HT-29 (cell line): ENCODE results near the gene TNNT3. TPM values are rescaled to one million over a fixed set of nuclear protein-coding genes. Genes with fewer than 3 reads are reported as not detected.

Experiments used
- DNase-seq: peaks from one replicate; pipeline ENCODE4 v3.0.0-alpha.2; 2015; ENCODE audit warnings: low spot score
- total RNA-seq: library from RNA; depleted of rRNA; stranded (reverse); fragments of >200 nt; shearing (Covaris generic); gene quantifications from 2 replicates; pipeline ENCODE4 v1.2.3, GENCODE V29; 2014

The TNNT3 gene
- total RNA-seq, 1 experiment from 2014 or later = not detected

- DNase-seq = no peak
These were observed 3.1 kb downstream of the TNNT3 start for GRCh38 chr11:1922481-1923081.

DNA sequence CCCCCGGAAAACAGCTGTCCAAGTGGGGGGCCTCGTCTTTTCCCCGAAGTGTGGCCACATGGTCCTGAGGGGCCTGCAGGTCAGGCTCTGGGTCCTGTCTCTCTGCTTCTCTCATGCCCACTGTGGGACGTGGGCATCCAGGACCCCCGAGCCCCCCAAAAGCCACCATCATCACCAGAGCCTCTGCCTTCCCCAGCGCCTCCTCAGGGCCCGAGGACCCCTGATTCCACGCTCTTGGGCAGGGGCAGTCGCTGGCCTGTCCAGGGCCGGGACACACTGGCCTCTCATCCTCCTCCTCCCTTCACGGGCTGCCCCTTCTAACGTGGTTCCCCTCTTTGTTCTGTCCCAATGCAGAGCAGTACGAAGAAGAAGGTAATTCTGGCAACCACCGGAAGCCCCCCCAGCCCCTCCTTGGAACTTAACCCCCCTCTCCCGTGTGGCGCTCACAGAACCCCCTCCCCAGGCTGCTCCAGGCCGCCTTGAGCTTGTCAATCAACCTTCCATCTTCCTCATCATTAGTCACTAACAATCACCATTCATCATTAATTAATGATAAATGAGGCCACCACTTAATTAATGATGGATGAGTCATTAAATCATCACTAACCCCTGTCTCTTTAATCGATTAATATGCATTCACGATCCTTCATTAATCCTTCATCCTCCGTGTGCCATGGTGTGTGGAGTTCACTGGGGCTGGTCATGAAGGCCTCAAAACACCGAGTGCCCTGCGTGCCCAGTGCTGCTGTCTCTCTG, 3.9 kb downstream of the TNNT3 start:
- no peak for DNase-seq

DNA sequence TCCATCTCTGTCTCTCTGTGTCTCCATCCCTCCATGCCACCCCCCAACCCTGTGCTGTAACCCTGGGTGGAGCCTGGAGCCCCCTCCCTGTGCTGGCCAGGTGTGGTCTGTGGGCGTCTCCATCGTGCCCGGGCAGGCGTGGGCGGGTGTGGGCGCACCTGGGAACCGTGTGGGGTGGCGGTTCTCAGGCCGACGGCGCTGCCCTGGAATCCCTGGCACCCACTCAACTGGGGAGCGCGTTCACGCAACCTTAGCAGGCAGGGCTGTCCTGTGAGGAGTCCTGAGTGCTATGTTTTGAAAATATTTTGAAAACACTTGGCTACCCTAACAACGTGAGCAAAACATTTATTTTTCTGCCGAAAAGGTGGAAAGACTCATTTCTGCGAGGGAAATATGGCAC, 4.7 kb downstream of the TNNT3 start:
- DNase-seq = no peak

DNA sequence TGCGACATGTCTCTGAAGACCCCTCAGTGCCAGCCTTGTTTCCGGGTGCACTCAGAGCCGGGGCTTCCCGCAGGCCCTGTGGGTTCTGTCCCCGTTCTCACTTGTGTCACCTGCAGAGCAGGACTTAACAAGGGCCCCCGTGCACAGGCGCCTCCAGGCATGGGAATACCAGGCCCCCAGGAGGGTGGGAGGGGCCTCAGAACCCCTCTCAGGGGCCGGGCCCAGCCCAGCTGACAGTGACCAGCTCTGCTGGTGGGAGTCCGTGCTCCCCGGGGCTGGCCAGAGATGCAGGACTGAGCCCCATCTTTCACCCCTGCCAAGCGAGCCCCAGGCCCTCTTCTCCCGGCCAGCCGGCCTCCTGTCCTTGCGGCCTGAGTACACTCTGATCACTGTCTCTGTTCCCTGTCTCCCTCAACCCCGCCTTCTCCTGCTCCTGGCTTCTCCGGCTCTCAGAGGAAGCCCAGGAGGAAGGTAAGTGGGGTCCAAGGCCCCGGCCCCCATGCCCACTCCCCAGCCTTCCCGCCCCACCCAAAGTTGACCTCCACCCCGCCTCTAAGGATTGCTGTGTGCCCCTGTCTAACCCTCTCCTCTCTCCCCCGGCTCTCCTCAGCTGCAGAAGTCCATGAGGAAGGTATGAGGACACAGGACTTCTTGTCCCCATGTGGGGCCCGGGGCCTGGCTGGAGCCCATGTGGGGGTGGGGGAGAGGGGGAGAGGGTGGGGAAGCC, 5.3 kb downstream of the TNNT3 start:
- no peak for DNase-seq

GRCh38 chr11:1925373-1926155, 6.1 kb downstream of the TNNT3 start:
- no peak for DNase-seq

GRCh38 chr11:1926156-1927025, 6.9 kb downstream of the TNNT3 start:
- no peak for DNase-seq

- DNase-seq = no peak
These were observed 7.7 kb downstream of the TNNT3 start for GRCh38 chr11:1927026-1927847.

- DNase-seq = no peak
These were observed 8.5 kb downstream of the TNNT3 start for GRCh38 chr11:1927848-1928469.

GRCh38 chr11:1928470-1928890, 9.0 kb downstream of the TNNT3 start:
- DNase-seq = no peak

DNA sequence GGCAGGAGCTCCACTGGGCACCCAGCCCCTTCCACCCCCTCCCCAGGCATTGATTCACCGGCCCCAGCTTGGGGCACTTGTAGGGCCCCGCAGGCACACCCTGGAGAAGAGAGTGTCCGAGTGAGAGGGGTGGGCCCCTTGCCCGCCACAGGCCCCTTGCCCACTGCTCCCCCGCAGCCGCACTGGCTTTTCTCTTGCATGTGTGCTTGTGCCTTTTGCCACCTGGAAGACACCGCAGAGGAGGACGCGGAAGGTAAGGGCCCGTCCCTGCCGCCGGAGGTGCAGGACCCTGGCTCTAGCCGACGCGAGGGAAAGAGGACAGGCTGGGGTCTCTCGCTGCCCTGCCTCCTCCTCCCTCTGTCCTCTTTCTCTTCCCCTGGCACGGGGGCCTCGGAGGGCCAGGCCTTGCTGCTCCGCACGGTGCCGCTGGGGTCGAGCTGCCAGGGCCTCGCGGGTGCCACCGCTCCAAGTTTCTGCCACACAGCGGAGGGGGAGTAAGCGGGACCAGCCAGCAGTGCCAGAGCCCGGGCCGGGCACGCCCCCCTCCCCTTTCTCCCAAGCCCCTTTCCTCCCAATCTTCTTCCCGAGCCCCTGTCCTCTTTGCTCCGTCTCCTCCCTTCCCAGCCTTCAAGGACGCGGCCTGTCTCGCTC, 9.5 kb downstream of the TNNT3 start:
- DNase-seq = no peak

- DNase-seq = no peak
These were observed 10.3 kb downstream of the TNNT3 start for GRCh38 chr11:1929621-1930461.

DNA sequence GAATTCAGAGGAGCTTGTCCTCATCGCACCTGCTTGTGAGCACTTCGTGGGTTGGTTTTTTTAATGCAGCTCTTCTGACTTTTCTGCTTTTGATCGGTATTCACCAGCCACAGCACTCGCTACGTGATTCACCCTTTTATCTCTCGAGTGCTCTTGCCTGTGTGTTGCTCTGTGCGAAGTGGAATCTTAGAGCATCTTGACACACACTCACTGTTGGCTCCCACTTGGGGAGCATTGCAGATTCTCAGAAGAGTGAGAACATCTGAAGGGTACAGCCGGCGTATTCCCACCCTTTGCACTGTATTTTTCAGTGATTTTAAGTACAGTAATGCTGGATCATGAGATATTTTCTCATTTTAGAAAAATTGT, 10.9 kb downstream of the TNNT3 start:
- DNase-seq = no peak

DNA sequence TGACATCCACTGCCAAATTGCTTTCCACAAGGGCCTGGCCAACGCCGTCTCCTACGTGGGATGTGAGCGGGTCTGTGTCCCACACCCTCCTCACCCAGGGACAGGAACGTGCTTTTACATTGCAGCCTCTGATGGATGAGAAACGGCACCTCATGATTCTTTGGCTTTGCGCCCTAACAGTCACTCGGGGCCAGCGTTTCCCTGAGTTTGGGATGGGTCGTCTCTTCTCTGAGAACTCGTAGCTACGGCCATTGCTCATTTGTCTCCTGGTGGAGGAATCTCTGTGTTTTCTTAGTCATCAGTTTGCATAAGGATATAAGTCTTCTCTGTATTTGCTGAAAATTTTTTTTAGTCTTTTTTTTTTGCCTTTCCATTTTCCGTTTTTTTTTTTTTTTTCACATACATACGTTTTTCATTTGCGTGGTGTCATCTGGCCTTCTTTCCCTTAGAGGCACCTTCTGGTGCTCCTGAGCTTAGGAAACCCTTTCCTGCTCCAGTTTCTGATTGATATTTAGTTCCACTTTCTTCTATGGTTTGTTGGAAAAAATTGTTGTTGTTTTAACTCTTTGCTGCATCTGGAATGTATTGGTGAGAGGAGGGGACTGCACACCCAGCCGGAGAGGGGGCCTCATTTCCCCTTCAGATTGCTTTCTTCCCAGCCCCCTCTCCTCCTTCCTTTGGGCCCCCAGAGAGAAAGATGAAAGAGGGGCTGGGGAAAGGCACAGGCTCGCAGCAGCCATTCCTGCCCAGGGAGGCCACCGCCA, 12.0 kb downstream of the TNNT3 start:
- DNase-seq = no peak

DNA sequence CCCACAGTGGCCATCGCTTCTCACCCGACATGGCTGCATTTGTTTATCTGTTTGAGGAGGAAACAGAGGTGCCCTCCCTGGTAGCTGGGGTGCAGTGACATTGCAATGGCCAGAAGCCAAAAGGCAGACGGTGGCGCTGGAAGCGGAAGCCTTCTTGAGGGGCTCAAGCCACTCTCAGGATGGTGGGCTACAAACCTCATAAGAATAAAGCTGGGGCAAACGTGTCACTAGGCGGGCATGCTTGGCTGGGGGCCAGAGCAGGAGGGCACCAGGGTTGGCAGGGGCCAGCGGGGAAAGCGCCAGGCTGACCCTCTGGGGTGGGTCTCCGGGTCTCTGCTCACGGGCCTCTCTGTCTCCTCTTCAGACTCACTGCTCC, 12.6 kb downstream of the TNNT3 start:
- no peak for DNase-seq

GRCh38 chr11:1932681-1933080, 13.2 kb downstream of the TNNT3 start:
- DNase-seq = no peak

- DNase-seq = no peak
These were observed 14.2 kb downstream of the TNNT3 start for GRCh38 chr11:1933416-1934334.
